ENCODE measurements around the gene MAP4. TPM values are rescaled to one million over a fixed set of nuclear protein-coding genes. Genes with fewer than 3 reads are reported as not detected.

The MAP4 gene
- total and polyA plus RNA-seq, 2 of the 13 experiments (the other 11 are each of a cell fraction or from before 2014, with no cell fraction given), result 33.1 to 38.7 TPM

GRCh38 chr3:47802734-47803479 lies 213.3 kb downstream of the MAP4 start, which contains the start of gene DHX30 (continued):
- TF ChIP-seq, protein P1, sequence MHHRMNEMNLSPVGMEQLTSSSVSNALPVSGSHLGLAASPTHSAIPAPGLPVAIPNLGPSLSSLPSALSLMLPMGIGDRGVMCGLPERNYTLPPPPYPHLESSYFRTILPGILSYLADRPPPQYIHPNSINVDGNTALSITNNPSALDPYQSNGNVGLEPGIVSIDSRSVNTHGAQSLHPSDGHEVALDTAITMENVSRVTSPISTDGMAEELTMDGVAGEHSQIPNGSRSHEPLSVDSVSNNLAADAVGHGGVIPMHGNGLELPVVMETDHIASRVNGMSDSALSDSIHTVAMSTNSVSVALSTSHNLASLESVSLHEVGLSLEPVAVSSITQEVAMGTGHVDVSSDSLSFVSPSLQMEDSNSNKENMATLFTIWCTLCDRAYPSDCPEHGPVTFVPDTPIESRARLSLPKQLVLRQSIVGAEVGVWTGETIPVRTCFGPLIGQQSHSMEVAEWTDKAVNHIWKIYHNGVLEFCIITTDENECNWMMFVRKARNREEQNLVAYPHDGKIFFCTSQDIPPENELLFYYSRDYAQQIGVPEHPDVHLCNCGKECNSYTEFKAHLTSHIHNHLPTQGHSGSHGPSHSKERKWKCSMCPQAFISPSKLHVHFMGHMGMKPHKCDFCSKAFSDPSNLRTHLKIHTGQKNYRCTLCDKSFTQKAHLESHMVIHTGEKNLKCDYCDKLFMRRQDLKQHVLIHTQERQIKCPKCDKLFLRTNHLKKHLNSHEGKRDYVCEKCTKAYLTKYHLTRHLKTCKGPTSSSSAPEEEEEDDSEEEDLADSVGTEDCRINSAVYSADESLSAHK (CRISPR knock-in tag; IDR thresholded peaks at IDR 0.05; ENCODE audit: borderline replicate concordance), result 0 out of 2 replicates have a peak, but pooled peaks have one; percentile 34
- no peak for TF ChIP-seq ZSCAN29 (CRISPR knock-in tag; conservative IDR thresholded peaks at IDR 0.05)
- TF ChIP-seq TIGD3 (CRISPR knock-in tag; IDR thresholded peaks at IDR 0.05; ENCODE audit: borderline replicate concordance), result no peak
- no peak for TF ChIP-seq GPN1 (CRISPR knock-in tag; IDR thresholded peaks at IDR 0.05; ENCODE audit: borderline replicate concordance)
- TF ChIP-seq, protein P2, sequence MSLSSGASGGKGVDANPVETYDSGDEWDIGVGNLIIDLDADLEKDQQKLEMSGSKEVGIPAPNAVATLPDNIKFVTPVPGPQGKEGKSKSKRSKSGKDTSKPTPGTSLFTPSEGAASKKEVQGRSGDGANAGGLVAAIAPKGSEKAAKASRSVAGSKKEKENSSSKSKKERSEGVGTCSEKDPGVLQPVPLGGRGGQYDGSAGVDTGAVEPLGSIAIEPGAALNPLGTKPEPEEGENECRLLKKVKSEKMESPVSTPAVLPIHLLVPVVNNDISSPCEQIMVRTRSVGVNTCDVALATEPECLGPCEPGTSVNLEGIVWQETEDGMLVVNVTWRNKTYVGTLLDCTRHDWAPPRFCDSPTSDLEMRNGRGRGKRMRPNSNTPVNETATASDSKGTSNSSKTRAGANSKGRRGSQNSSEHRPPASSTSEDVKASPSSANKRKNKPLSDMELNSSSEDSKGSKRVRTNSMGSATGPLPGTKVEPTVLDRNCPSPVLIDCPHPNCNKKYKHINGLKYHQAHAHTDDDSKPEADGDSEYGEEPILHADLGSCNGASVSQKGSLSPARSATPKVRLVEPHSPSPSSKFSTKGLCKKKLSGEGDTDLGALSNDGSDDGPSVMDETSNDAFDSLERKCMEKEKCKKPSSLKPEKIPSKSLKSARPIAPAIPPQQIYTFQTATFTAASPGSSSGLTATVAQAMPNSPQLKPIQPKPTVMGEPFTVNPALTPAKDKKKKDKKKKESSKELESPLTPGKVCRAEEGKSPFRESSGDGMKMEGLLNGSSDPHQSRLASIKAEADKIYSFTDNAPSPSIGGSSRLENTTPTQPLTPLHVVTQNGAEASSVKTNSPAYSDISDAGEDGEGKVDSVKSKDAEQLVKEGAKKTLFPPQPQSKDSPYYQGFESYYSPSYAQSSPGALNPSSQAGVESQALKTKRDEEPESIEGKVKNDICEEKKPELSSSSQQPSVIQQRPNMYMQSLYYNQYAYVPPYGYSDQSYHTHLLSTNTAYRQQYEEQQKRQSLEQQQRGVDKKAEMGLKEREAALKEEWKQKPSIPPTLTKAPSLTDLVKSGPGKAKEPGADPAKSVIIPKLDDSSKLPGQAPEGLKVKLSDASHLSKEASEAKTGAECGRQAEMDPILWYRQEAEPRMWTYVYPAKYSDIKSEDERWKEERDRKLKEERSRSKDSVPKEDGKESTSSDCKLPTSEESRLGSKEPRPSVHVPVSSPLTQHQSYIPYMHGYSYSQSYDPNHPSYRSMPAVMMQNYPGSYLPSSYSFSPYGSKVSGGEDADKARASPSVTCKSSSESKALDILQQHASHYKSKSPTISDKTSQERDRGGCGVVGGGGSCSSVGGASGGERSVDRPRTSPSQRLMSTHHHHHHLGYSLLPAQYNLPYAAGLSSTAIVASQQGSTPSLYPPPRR (CRISPR knock-in tag; IDR thresholded peaks at IDR 0.05; ENCODE audit: borderline replicate concordance), result no peak
- TF ChIP-seq ZNF318 (CRISPR knock-in tag; IDR thresholded peaks at IDR 0.05), result no peak
- TF ChIP-seq, protein P3, sequence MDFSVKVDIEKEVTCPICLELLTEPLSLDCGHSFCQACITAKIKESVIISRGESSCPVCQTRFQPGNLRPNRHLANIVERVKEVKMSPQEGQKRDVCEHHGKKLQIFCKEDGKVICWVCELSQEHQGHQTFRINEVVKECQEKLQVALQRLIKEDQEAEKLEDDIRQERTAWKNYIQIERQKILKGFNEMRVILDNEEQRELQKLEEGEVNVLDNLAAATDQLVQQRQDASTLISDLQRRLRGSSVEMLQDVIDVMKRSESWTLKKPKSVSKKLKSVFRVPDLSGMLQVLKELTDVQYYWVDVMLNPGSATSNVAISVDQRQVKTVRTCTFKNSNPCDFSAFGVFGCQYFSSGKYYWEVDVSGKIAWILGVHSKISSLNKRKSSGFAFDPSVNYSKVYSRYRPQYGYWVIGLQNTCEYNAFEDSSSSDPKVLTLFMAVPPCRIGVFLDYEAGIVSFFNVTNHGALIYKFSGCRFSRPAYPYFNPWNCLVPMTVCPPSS (IDR thresholded peaks at IDR 0.05), result no peak
- peak; percentile 17; the same call in 1 of the 2 replicates for TF ChIP-seq MED1 (CRISPR knock-in tag; IDR thresholded peaks at IDR 0.05)
- no peak for TF ChIP-seq ZNF720 (CRISPR knock-in tag; IDR thresholded peaks at IDR 0.05)
